Measurements from ENCODE around the gene TBCCD1. TPM values are rescaled to one million over a fixed set of nuclear protein-coding genes. Genes with fewer than 3 reads are reported as not detected.

The TBCCD1 gene
- total RNA-seq, 1 experiment from 2014 or later, result 20.1 TPM

DNA sequence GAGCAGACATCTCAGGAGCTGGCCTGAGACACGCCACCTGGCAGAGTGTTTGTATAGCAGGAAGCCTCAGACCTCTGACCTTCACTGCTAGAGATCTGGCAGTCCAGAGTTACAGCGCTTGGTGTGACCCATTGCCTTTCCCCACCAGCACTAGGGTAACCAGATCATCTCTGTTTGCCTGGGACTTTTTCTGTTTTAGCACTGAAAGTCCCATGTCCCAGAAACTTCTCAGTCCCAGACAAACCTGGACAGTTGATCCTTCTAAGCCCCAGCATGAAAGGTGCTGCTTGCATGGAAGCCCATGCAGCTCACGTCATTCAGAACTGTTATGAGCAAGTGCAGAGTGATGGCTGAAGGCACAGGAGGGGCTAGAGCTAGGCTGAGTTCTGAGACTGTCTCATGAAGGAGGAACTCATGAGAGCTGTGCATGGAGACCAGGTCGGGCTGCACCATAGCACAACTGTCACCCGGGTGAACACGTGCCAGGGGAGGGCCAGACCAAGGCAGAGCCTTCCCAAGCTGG lies 27.5 kb upstream of the TBCCD1 start:
- DNase-seq (ENCODE audit: low spot score), result no peak
- POLR2A ChIA-PET (ENCODE audit: low non-redundant PET), result interaction anchor here (0.6 kb wide), 1 partner anchor 162 kb away, joined by 3 read pairs; no protein-coding TSS in a partner anchor
- Histone ChIP-seq H3K36me3 (ENCODE audit: insufficient read depth, low read length, poor library complexity, severe bottlenecking) (no peaks in the 10 kb centered on the region), H3K4me1 (ENCODE audit: insufficient read depth, low read length, poor library complexity, severe bottlenecking) (no peaks in the 10 kb centered on the region), H3K27ac (ENCODE audit: low read depth, low read length, poor library complexity, severe bottlenecking) (no peak overlapping the region), H3K9me3 (ENCODE audit: low read depth, low read length, poor library complexity, severe bottlenecking) (no peaks in the 10 kb centered on the region), H3K27me3 (replicated peaks; ENCODE audit: insufficient read depth, low read depth, low read length, poor library complexity) (no peaks in the 10 kb centered on the region), H3K4me3 (ENCODE audit: low read depth, low read length, poor library complexity, severe bottlenecking) (no peak overlapping the region)
- CTCF ChIA-PET, result interaction anchor here (0.9 kb wide), 1 partner anchor 20 kb away, joined by 3 read pairs; no protein-coding TSS in a partner anchor
- no TSS peak for BruUV-seq (replicated peaks)
- intact Hi-C loops (cut with micrococcal nuclease; ENCODE audit: unreplicated experiment), result no loop called here
- TF ChIP-seq, protein P1, sequence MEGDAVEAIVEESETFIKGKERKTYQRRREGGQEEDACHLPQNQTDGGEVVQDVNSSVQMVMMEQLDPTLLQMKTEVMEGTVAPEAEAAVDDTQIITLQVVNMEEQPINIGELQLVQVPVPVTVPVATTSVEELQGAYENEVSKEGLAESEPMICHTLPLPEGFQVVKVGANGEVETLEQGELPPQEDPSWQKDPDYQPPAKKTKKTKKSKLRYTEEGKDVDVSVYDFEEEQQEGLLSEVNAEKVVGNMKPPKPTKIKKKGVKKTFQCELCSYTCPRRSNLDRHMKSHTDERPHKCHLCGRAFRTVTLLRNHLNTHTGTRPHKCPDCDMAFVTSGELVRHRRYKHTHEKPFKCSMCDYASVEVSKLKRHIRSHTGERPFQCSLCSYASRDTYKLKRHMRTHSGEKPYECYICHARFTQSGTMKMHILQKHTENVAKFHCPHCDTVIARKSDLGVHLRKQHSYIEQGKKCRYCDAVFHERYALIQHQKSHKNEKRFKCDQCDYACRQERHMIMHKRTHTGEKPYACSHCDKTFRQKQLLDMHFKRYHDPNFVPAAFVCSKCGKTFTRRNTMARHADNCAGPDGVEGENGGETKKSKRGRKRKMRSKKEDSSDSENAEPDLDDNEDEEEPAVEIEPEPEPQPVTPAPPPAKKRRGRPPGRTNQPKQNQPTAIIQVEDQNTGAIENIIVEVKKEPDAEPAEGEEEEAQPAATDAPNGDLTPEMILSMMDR (conservative IDR thresholded peaks at IDR 0.05; ENCODE audit: low read depth, low read length), result no peak
- no peak for TF ChIP-seq EZH2 (IDR thresholded peaks at IDR 0.05; ENCODE audit: borderline replicate concordance, low read depth, low read length, poor library complexity, severe bottlenecking)

DNA sequence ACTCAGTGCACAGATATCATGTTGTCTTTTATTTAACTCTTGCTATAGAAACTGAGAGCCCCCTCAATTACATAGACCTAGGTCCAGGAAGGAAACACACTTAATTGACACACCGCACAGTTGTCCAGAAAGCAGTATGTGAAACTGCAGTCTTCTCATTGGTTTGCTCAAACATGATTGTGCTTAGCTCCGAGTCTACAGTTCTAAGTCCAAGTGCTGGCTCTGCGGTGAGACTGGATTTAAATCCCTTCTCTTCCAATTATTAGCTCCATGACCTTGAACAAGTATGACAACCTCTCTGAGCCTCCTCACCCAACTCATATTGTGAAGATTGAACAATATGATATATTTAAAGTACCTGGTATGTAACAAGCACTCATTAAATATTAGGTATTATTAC lies 26.7 kb upstream of the TBCCD1 start:
- no peak overlapping the region for H3K27ac ChIP-seq (ENCODE audit: low read depth, low read length, poor library complexity, severe bottlenecking)
- H3K27me3 ChIP-seq (replicated peaks; ENCODE audit: insufficient read depth, low read depth, low read length, poor library complexity), result no peaks in the 10 kb centered on the region
- intact Hi-C loops (cut with micrococcal nuclease; ENCODE audit: unreplicated experiment), result no loop called here
- H3K4me3 ChIP-seq (ENCODE audit: low read depth, low read length, poor library complexity, severe bottlenecking), result no peak overlapping the region
- ChIA-PET POLR2A (ENCODE audit: low non-redundant PET) (interaction anchor here (0.6 kb wide), 1 partner anchor 161 kb away, joined by 3 read pairs; no protein-coding TSS in a partner anchor), CTCF (interaction anchor here (0.9 kb wide), 1 partner anchor 21 kb away, joined by 3 read pairs; no protein-coding TSS in a partner anchor)
- H3K36me3 ChIP-seq (ENCODE audit: insufficient read depth, low read length, poor library complexity, severe bottlenecking), result no peaks in the 10 kb centered on the region
- BruUV-seq (replicated peaks), result no TSS peak
- H3K4me1 ChIP-seq (ENCODE audit: insufficient read depth, low read length, poor library complexity, severe bottlenecking), result no peaks in the 10 kb centered on the region
- H3K9me3 ChIP-seq (ENCODE audit: low read depth, low read length, poor library complexity, severe bottlenecking), result no peaks in the 10 kb centered on the region
- no peak for DNase-seq (ENCODE audit: low spot score)
- TF ChIP-seq EZH2 (IDR thresholded peaks at IDR 0.05; ENCODE audit: borderline replicate concordance, low read depth, low read length, poor library complexity, severe bottlenecking), result no peak
- TF ChIP-seq, protein P1 (conservative IDR thresholded peaks at IDR 0.05; ENCODE audit: low read depth, low read length), result no peak

- no TSS peak for BruUV-seq (replicated peaks)
- no peaks in the 10 kb centered on the region for H3K27me3 ChIP-seq (replicated peaks; ENCODE audit: insufficient read depth, low read depth, low read length, poor library complexity)
- intact Hi-C loops (cut with micrococcal nuclease; ENCODE audit: unreplicated experiment), result no loop called here
- H3K27ac ChIP-seq (ENCODE audit: low read depth, low read length, poor library complexity, severe bottlenecking), result no peak overlapping the region
- H3K4me3 ChIP-seq (ENCODE audit: low read depth, low read length, poor library complexity, severe bottlenecking), result no peak overlapping the region
- ChIA-PET POLR2A (ENCODE audit: low non-redundant PET) (no interaction called here), CTCF (no interaction called here)
- TF ChIP-seq, protein P1 (conservative IDR thresholded peaks at IDR 0.05; ENCODE audit: low read depth, low read length), result no peak
- no peak for TF ChIP-seq EZH2 (IDR thresholded peaks at IDR 0.05; ENCODE audit: borderline replicate concordance, low read depth, low read length, poor library complexity, severe bottlenecking)
- no peak for DNase-seq (ENCODE audit: low spot score)
- H3K36me3 ChIP-seq (ENCODE audit: insufficient read depth, low read length, poor library complexity, severe bottlenecking), result no peaks in the 10 kb centered on the region
- H3K9me3 ChIP-seq (ENCODE audit: low read depth, low read length, poor library complexity, severe bottlenecking), result no peaks in the 10 kb centered on the region
- H3K4me1 ChIP-seq (ENCODE audit: insufficient read depth, low read length, poor library complexity, severe bottlenecking), result no peaks in the 10 kb centered on the region
These were observed 25.5 kb upstream of the TBCCD1 start for GRCh38 chr3:186592682-186593081.

Measured in A673 (cell line).